ENCODE measurements around the gene TPRN. TPM values are rescaled to one million over a fixed set of nuclear protein-coding genes. Genes with fewer than 3 reads are reported as not detected.

The TPRN gene
- total and polyA plus RNA-seq, 2 experiments from 2014 or later = 6.4 to 29.2 TPM

GRCh38 chr9:137236238-137236935 is 35.8 kb upstream of the TPRN start:
- H3K9me2 ChIP-seq (ENCODE audit: insufficient read depth) = no peaks in the 10 kb centered on the region
- H4K20me1 ChIP-seq (replicated peaks; ENCODE audit: insufficient read depth) = no peaks in the 10 kb centered on the region; the same call in 1 of the 2 replicates
- Mint-ChIP-seq H3K4me3 (no peak overlapping the region), H3K27ac (no peak overlapping the region), H3K4me1 (peaks cover 18% of the 10 kb centered on the region), H3K36me3 (ENCODE audit: low read depth) (peaks cover 7% of the 10 kb centered on the region), H3K27me3 (ENCODE audit: insufficient read depth, low read depth, poor library complexity) (peaks cover 10% of the 10 kb centered on the region), H3K9me3 (no peaks in the 10 kb centered on the region)
- no peaks in the 10 kb centered on the region for H3K36me3 ChIP-seq (ENCODE audit: insufficient read depth)
- H3K27me3 ChIP-seq (ENCODE audit: insufficient read depth) = no peaks in the 10 kb centered on the region
- TF ChIP-seq EZH2 (IDR thresholded peaks at IDR 0.05; ENCODE audit: low read depth, unreplicated experiment) (no peak), CTCF (conservative IDR thresholded peaks at IDR 0.05; ENCODE audit: low read depth in 2 of 2) (peak; percentile 91 to 95), ZNF114 (CRISPR knock-in tag; IDR thresholded peaks at IDR 0.05) (no peak), POLR2AphosphoS5 (IDR thresholded peaks at IDR 0.05; ENCODE audit: low read depth) (peak; percentile 52)
- H3F3A ChIP-seq (replicated peaks; ENCODE audit: low read depth) = 0 out of 2 replicates have a peak, but pooled peaks cover 3% of the 10 kb centered on the region
- no peak overlapping the region for H3K27ac ChIP-seq (ENCODE audit: low read depth)
- ATAC-seq (peak; percentile 57), DNase-seq (ENCODE audit: low spot score) (peak; percentile 94)
- peak overlapping the region; percentile 35; the same call in 1 of the 2 replicates for H3K4me3 ChIP-seq
- H3K4me1 ChIP-seq (ENCODE audit: insufficient read depth) = peaks cover 13% of the 10 kb centered on the region; the same call in 1 of the 2 replicates
- peak overlapping the region; percentile 68 for H3K4me2 ChIP-seq
- peaks cover 15% of the 10 kb centered on the region for H3K79me2 ChIP-seq (replicated peaks; ENCODE audit: insufficient read depth)
- no peak overlapping the region for H2AFZ ChIP-seq

GRCh38 chr9:137235424-137236237 is 35.1 kb upstream of the TPRN start:
- H3K4me1 ChIP-seq (ENCODE audit: insufficient read depth) = peaks cover 13% of the 10 kb centered on the region; the same call in 1 of the 2 replicates
- TF ChIP-seq CTCF (conservative IDR thresholded peaks at IDR 0.05; ENCODE audit: low read depth in 2 of 2) (peak; percentile 22 to 43; a peak in 3 of 4 replicates), STAT1 (IDR thresholded peaks at IDR 0.05; ENCODE audit: unreplicated experiment) (no peak)
- H3K79me2 ChIP-seq (replicated peaks; ENCODE audit: insufficient read depth) = peaks cover 15% of the 10 kb centered on the region
- no peaks in the 10 kb centered on the region for H3K9me2 ChIP-seq (ENCODE audit: insufficient read depth)
- Mint-ChIP-seq H3K4me1 (peaks cover 18% of the 10 kb centered on the region), H3K27ac (no peak overlapping the region), H3K9me3 (no peaks in the 10 kb centered on the region), H3K4me3 (no peak overlapping the region), H3K27me3 (ENCODE audit: insufficient read depth, low read depth, poor library complexity) (peaks cover 10% of the 10 kb centered on the region), H3K36me3 (ENCODE audit: low read depth) (peaks cover 3% of the 10 kb centered on the region; the same call in 1 of the 3 replicates)
- no peaks in the 10 kb centered on the region; the same call in 1 of the 2 replicates for H4K20me1 ChIP-seq (replicated peaks; ENCODE audit: insufficient read depth)
- H3F3A ChIP-seq (replicated peaks; ENCODE audit: low read depth) = 0 out of 2 replicates have a peak, but pooled peaks cover 3% of the 10 kb centered on the region
- ATAC-seq (peak; percentile 17), DNase-seq (ENCODE audit: low spot score) (peak; percentile 66)
- H3K27ac ChIP-seq (ENCODE audit: low read depth) = no peak overlapping the region
- no peak overlapping the region for H2AFZ ChIP-seq
- H3K27me3 ChIP-seq (ENCODE audit: insufficient read depth) = no peaks in the 10 kb centered on the region
- no peak overlapping the region; the same call in 1 of the 2 replicates for H3K4me2 ChIP-seq
- no peak overlapping the region; the same call in 1 of the 2 replicates for H3K4me3 ChIP-seq
- H3K36me3 ChIP-seq (ENCODE audit: insufficient read depth) = no peaks in the 10 kb centered on the region

All from GM23338 (cell line).